GM18907 (cell line): ENCODE data around the gene KRTAP5-11.
"Not testable (repeated sequence)": the region's sequence is repeated elsewhere in the genome, so short reads cannot be mapped to it uniquely, and the experiment has no call there.

ENCODE experiments used
- ATAC-seq: cut with Tn5 transposase; IDR thresholded peaks from one replicate; pipeline ENCODE4 v1.9.1; 2021; ENCODE audit warnings: mild to moderate bottlenecking, moderate library complexity; ENCODE audit not compliant: unreplicated experiment

The KRTAP5-11 gene

GRCh38 chr11:71582969-71583368 lies 294 bp upstream of the KRTAP5-11 start:
- not testable (repeated sequence) for ATAC-seq

DNA sequence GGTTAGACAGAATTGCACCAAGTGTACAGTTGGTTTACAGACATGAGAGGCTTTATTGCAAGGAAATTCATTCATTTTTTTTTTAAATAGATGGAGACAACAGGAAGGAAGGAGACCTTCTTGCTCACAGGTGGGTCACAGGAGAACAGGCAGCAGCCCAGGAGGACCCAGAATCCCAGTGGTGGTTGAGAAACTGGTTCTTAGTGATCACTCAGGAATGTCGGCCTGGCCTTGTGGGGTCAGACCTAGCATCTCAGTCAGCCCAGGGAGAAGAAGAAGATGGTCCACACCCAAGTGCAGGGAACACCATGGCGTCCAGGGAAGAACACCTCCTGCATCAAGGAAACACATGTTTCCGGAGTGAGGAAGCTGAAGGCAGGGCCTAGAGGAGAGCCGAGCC lies 849 bp downstream of the KRTAP5-11 start:
- no peak for ATAC-seq

DNA sequence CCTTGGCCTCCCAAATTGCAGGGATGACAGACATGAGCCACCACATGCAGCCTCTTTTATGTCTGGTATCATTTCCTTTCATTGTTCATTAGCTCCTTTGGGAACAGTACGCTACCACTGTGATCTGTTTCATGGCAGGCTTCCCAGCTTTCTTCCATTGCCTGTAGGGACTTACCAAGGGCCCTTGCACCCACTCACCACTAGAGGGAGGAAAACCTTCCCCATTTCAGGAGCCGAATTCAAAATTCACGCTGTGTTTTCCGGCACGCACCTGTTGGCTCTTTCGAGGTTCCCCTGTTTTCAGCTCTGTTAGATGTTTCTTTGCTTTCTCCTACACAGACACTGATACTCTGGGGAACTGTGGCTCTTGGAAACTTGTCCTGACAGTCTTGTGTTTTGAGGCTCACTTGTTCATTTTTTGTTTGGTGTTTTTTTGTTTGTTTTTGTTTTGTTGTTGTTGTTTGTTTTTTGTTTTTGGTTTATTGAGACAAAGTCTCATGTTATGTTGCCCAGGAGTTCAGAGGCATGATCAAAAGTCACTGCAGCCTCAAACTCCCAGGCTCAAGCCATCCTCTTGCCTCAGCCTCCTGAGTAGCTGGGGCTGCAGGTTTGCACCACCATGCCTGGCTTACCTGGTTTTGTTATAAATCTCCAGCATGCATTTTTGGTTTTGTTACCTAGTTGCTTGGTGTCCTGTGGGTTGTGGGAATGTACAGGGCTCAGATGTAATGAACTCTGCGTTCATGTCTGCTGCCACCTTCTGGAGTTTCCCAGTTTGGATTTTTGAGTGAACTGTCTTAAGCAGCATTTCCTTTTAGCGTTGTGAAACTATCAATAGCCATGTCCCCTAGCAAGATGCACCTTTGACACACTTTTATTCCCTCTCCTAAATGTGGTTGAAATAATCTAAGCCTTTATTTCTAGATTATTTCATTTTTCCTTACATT lies 2.3 kb downstream of the KRTAP5-11 start:
- no peak for ATAC-seq

- not testable (repeated sequence) for ATAC-seq
These were observed 3.2 kb downstream of the KRTAP5-11 start for GRCh38 chr11:71579513-71579912.

DNA sequence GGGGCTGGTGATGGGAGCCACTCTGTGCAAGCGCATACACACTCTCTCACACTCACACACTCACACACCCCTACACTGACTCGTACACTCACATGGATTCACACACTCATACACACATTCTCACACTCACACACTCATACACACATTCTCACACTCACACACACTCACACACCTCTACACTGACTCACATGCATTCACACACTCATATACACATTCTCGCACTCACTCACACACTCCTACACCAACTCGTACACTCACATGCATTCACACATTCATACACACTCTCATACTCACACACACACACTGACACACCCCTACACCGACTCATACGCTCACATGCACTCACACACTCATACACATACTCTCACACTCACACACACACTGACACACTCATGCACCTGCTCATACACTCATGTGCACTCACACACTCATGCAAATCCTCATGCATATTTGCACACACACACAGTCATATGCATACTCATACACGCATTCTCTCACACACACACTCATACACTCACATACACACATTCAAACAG lies 5.1 kb downstream of the KRTAP5-11 start:
- no peak for ATAC-seq

- not testable (repeated sequence) for ATAC-seq
These were observed 5.8 kb downstream of the KRTAP5-11 start for GRCh38 chr11:71576688-71577465.

DNA sequence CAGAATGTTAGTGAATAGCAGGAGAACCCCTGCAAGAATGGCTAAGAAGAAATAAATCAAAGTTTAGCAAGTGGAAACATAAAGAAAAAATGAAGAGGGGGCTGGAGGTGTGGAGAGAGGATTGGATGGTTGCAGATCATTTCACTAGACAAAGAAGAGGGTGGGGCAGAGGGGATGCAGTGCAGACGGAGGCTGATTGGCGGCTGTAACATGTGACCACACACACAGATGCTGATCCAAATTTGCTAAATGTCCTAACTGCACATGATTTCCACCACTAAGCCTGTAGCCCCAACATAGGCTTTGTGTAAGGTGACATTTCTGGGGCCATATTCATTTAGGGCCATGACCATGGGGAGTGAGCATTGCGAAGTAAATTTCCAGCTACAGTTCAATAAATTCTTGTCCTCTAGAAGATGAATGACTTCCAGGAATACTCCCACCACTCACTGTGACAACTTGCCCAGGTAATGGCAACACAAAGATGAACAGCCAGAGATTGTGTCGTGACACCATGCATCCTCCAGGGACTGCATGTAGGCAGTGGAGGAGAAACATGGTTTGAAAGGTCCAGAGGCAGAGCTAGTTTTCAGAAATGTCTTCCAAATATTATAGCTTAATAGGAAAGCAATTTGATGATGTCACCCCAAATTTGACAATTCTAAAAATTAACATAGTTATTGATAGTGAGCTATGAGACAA lies 6.8 kb downstream of the KRTAP5-11 start:
- ATAC-seq: no peak

- ATAC-seq: no peak
These were observed 8.3 kb downstream of the KRTAP5-11 start for GRCh38 chr11:71574418-71574817.

- no peak for ATAC-seq
These were observed 9.9 kb downstream of the KRTAP5-11 start for GRCh38 chr11:71572811-71573210.

- ATAC-seq: not testable (repeated sequence)
These were observed 11.4 kb downstream of the KRTAP5-11 start for GRCh38 chr11:71571101-71571850.

DNA sequence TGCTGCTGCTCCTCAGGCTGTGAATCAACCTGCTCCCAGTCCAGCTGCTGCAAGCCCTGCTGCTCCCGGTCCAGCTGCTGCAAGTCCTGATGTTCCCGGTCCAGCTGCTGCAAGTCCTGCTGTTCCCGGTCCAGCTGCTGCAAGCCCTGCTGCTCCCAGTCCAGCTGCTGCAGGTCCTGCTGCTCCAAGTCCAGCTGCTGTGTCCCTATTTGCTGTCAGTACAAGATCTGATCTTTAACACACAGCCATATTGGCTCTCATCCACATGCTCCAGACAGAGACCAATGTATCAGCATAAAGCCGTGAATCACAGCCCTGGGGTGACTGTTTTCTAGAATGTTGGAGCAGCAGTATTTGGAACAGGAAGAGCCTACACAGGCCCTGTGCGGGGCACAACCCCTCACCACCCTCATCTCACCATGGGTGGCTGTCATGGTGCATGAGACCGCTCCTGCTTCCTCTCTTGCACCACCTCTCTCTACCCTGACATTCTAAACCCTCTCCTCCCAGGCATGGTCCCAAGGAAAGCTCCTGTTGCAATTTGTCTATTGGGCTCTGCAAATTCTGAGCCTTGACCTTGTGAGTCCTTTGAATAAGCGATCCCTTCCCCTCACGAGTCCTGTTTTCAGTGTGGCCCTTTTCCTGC lies 13.8 kb downstream of the KRTAP5-11 start:
- ATAC-seq: no peak

- not testable (repeated sequence) for ATAC-seq
These were observed 15.0 kb downstream of the KRTAP5-11 start for GRCh38 chr11:71567633-71568032.

- not testable (repeated sequence) for ATAC-seq
These were observed 15.8 kb downstream of the KRTAP5-11 start for GRCh38 chr11:71566626-71567599.

DNA sequence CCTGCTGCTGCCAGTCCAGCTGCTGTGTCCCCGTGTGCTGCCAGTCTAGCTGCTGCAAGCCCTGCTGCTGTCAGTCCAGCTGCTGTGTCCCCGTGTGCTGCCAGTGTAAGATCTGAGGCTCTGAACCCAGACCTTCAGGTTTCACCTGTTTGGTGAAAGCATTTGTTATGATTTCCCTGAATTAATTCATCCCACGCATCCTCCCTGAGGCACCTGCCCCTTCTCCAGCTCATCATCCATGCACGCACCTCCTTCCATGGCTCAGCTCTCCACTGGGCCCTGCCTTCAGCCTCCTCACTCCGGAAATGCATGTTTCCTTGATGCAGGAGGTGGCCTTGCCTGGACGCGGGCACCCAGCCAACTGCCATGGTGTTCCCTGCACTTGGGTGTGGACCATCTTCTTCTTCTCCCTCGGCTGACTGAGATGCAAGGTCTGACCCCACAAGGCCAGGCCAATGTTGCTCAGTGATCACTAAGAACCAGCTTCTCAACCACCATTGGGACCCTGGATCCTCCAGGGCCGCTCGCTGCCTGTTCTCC lies 16.5 kb downstream of the KRTAP5-11 start:
- no peak for ATAC-seq

DNA sequence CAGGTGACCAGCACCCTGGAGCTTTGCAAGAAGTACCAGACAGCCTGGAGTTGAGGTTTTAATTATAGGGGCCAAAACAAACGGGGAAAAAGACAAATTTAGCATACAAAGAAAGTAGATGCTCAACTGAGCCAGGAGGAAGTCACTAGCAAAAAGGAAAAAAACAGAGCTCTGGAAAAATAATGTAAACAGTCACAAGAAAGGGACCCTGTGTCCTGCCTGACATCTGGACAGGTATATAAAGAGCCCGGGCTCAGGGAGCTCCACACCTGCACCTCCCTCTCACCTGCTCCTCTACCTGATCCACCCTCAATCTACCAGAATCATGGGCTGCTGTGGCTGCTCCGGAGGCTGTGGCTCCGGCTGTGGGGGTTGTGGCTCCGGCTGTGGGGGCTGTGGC lies 17.4 kb downstream of the KRTAP5-11 start, which contains the start of gene KRTAP5-10:
TSS of gene KRTAP5-10 (plus strand) at position 301 of the 400 bp plus-strand sequence. CDS start at position 326, 25 bp downstream.
- no peak for ATAC-seq

DNA sequence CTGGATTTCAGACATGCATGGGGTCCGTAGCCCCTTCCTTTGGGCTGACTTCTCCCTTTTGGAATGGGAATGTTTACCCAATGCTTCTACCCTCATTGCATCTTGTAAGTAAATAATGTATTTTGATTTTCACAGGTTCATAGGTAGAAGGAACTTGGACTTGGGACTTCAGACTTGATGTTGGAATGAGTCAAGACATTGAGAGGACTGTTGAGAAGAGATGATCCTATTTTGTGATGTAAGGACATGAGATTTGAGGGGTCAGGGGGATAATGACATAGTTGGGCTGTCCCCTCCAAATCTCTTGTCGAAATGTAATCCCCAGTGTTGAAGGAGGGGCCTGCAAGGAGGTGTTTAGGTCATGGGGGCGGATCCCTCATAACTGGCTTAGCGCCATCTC lies 18.2 kb downstream of the KRTAP5-11 start:
- no peak for ATAC-seq

DNA sequence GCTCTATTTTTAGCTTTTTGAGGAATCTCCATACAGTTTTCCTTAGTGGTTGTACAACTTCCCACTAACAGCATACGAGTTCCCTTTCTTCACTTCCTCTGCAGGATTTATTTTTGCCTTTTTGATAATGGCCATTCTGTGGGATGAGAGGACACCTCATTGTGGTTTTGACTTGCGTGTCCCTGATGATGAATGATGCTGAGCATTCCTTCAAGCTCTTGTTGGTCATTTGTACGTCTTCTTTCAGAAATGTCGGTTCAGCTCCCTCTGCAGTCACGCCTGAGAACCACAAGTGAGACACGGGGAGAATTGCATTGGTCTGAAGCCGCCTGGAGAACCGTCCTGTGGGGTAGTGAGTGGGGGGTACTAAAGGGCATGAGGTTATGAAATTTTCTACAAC lies 19.3 kb downstream of the KRTAP5-11 start:
- ATAC-seq: no peak

GRCh38 chr11:71562120-71562519 lies 20.6 kb downstream of the KRTAP5-11 start:
- ATAC-seq: no peak
